Esophagus (tissue), 2 donors: ENCODE data around the gene CDC25B. TPM values are rescaled to one million over a fixed set of nuclear protein-coding genes. Genes with fewer than 3 reads are reported as not detected.
"Not testable (repeated sequence)": the region's sequence is repeated elsewhere in the genome, so short reads cannot be mapped to it uniquely, and the experiment has no call there.

Experiments
- H3K27ac ChIP-seq, 2 donors: one replicate each; pipeline ENCODE4 v1.5.1; 2013; ENCODE audit warnings: low read depth in 2 of 2, mild to moderate bottlenecking in 2 of 2, inconsistent platforms in 1 of 2, low read length in 1 of 2, moderate library complexity in 1 of 2
- H3K27me3 ChIP-seq, 2 donors: one replicate each; pipeline ENCODE4 v1.6.1; 2013; ENCODE audit warnings: low read length in 2 of 2, control low read depth in 1 of 2, mild to moderate bottlenecking in 1 of 2; ENCODE audit not compliant: insufficient read depth in 2 of 2, control insufficient read depth in 1 of 2
- H3K36me3 ChIP-seq, 2 donors: one replicate each; pipeline ENCODE4 v1.6.1; 2013; ENCODE audit warnings: low read length in 1 of 2; ENCODE audit not compliant: control insufficient read depth in 2 of 2, insufficient read depth in 2 of 2
- H3K4me1 ChIP-seq, 2 donors: one replicate each; pipeline ENCODE4 v1.6.1; 2013; ENCODE audit warnings: low read length in 1 of 2; ENCODE audit not compliant: control insufficient read depth in 2 of 2, insufficient read depth in 2 of 2
- H3K4me3 ChIP-seq, 2 donors: one replicate each; pipeline ENCODE4 v1.5.1; 2013; ENCODE audit warnings: low read length in 2 of 2, mild to moderate bottlenecking in 2 of 2, low read depth in 1 of 2, moderate library complexity in 1 of 2
- H3K9me3 ChIP-seq, 2 donors: one replicate each; pipeline ENCODE4 v1.6.1; 2013; ENCODE audit warnings: mild to moderate bottlenecking in 2 of 2, low read depth in 1 of 2, low read length in 1 of 2, moderate library complexity in 1 of 2; ENCODE audit not compliant: control insufficient read depth in 2 of 2, insufficient read depth in 1 of 2
- WGBS, 2 donors: extraction: QIAGEN DNeasy Blood & Tissue Kit; methylation state at CpG; one replicate each; pipeline ENCODE4 v1.1.7; 2013; 5-methylcytosine and 5-hydroxymethylcytosine counted together
- polyA plus RNA-seq, 2 donors: library from polyadenylated mRNA; stranded (reverse); fragments of 200-250 nt; gene quantifications; one replicate each; pipeline ENCODE4 v1.2.3, GENCODE V29; 2013
- donor health status: healthy with polysubstance abuse.
- donor health status: Bipolar disorder and iron deficiency.

CDC25B gene
- polyA plus RNA-seq, 2 donors: 15.6 to 21.8 TPM

DNA sequence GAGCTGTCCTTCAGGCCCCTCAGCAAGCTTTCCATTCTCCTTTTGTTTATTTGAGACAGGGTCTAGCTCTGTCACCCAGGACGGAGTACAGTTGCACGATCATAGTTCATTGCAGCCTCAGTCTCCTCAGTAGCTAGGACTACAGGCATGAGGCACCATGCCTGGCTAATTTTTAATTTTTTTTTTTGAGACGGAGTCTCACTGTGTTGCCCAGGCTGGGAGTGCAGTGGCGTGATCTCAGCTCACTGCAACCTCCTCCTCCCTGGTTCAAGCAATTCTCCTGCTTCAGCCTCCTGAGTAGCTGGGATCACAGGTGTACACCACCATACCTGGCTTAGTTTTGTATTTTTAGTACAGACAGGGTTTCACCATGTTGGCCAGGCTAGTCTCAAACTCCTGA lies 6.9 kb upstream of the CDC25B start:
- not testable (repeated sequence) for H3K27me3 ChIP-seq, H3K36me3 ChIP-seq, H3K27ac ChIP-seq, H3K4me3 ChIP-seq, H3K9me3 ChIP-seq
- H3K4me1 ChIP-seq: peaks cover 9 to 19% of the 10 kb centered on the region in 2 donors
- WGBS, 2 donors: 84 to 95% methylated on average over 4 of the region's 4 CpGs

DNA sequence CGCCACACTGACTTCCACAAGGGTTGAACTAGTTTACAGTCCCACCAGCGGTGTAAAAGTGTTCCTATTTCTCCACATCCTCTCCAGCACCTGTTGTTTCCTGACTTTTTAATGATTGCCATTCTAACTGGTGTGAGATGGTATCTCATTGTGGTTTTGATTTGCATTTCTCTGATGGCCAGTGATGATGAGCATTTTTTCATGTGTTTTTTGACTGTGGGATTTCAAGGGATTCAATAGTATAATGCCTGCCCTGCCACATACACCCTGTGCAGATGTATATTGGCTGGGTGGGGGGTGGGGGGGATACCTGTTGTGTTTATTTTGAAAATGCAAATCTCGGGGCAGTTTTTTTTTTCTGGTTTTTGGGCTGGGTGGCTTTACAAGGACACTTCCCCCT lies 1.9 kb upstream of the CDC25B start:
- not testable (repeated sequence) for H3K36me3 ChIP-seq, H3K27ac ChIP-seq, H3K27me3 ChIP-seq, H3K4me3 ChIP-seq, H3K9me3 ChIP-seq
- peaks cover 0 to 14% of the 10 kb centered on the region in 2 donors for H3K4me1 ChIP-seq
- 67 to 83% methylated on average over 2 to 3 of the region's 3 CpGs for WGBS, 2 donors

DNA sequence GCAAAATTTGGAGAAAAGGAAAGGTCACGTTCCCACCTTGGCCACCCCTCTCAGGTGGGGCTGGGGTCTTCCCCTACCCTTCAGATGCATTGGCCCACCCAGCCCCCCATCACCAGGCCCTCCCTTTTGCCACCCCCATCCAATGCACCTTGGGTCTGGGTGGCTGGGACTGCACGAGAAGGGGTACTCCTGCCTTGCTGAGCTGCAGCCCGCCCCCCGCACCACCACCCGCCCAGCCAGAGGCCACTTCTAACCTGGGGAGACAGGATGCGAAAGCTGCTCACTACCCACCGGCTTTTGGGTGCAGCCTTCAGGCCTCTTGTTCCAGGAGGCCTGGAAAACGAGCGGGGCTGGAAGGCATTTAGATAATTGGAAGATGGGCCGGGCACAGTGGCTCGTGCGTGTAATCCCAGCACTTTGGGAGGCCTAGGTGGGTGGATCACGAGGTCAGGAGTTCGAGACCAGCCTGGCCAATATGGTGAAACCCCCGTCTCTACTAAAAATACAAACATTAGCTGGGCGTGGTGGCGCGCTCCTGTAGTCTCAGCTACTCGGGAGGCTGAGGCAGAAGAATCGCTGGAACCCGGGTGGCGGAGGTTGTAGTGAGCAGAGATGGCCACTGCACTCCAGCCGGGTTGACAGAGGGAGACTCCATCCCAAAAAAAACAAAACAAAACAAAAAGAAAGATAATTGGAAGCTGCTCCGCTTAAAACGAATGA lies 1.2 kb upstream of the CDC25B start:
- H3K27me3 ChIP-seq: no peaks in the 10 kb centered on the region
- peak overlapping the region; percentile 96 to 98 for H3K27ac ChIP-seq
- no peaks in the 10 kb centered on the region for H3K36me3 ChIP-seq
- peak overlapping the region in 1 of 2 donors; percentile 62 for H3K4me3 ChIP-seq
- H3K4me1 ChIP-seq: peaks cover 0 to 20% of the 10 kb centered on the region in 2 donors
- no peaks in the 10 kb centered on the region for H3K9me3 ChIP-seq
- WGBS, 2 donors: 85% methylated on average over 25 of the region's 25 CpGs

DNA sequence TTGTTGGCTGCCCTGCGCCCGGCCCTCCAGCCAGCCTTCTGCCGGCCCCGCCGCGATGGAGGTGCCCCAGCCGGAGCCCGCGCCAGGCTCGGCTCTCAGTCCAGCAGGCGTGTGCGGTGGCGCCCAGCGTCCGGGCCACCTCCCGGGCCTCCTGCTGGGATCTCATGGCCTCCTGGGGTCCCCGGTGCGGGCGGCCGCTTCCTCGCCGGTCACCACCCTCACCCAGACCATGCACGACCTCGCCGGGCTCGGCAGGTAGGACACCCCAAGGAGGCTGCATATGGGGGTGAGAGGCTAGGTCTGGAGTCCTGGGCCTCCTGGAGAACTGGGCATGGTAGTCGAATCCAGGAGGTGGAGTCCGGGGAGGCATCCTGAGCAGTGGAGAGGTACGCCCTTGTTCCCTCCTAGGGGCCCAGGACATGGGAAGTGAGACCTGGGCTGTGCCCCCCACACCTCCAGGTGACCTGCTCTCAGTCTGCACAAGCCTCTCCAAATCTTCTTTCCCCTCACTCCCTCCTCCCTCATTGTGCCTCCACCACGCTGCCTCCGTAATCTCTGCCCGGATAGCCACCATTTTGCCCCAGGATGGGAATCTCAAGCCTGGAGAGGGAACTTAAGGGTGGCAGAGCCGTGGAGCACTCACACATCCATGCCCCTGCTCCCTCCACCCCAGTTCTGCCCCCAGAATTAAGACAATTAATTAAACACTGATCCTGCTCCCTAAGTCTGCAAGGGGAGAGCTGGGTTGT lies 541 bp downstream of the CDC25B start:
- H3K4me3 ChIP-seq: peak overlapping the region; percentile 62 to 63
- WGBS, 2 donors: 8 to 10% methylated on average over 33 of the region's 33 CpGs
- peaks cover 0 to 20% of the 10 kb centered on the region in 2 donors for H3K4me1 ChIP-seq
- H3K27ac ChIP-seq: peak overlapping the region; percentile 62 to 96
- H3K36me3 ChIP-seq: peaks cover 0 to 11% of the 10 kb centered on the region in 2 donors
- no peaks in the 10 kb centered on the region for H3K9me3 ChIP-seq
- no peaks in the 10 kb centered on the region for H3K27me3 ChIP-seq

DNA sequence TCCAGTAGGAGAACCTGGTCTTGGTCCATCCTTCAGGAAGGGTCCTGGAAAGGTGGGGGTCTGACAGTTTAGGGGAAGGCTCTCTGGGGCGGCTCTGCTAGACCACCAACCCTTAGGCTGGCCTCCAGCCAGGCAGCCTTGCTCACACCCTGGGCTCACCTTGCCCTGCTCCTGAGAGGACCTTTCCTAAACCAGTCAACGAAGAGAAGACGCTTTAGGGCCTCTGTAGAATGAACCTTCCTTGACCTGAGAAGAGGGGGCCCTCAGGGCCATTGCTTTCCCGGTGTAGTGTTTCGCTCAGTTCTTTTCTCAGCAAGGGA lies 1.1 kb downstream of the CDC25B start:
- 57 to 70% methylated on average over 5 of the region's 5 CpGs for WGBS, 2 donors
- peaks cover 0 to 23% of the 10 kb centered on the region in 2 donors for H3K4me1 ChIP-seq
- peaks cover 2 to 16% of the 10 kb centered on the region in 2 donors for H3K36me3 ChIP-seq
- no peaks in the 10 kb centered on the region for H3K9me3 ChIP-seq
- H3K4me3 ChIP-seq: peak overlapping the region; percentile 62 to 63
- H3K27ac ChIP-seq: peak overlapping the region; percentile 45 to 58
- no peaks in the 10 kb centered on the region for H3K27me3 ChIP-seq

DNA sequence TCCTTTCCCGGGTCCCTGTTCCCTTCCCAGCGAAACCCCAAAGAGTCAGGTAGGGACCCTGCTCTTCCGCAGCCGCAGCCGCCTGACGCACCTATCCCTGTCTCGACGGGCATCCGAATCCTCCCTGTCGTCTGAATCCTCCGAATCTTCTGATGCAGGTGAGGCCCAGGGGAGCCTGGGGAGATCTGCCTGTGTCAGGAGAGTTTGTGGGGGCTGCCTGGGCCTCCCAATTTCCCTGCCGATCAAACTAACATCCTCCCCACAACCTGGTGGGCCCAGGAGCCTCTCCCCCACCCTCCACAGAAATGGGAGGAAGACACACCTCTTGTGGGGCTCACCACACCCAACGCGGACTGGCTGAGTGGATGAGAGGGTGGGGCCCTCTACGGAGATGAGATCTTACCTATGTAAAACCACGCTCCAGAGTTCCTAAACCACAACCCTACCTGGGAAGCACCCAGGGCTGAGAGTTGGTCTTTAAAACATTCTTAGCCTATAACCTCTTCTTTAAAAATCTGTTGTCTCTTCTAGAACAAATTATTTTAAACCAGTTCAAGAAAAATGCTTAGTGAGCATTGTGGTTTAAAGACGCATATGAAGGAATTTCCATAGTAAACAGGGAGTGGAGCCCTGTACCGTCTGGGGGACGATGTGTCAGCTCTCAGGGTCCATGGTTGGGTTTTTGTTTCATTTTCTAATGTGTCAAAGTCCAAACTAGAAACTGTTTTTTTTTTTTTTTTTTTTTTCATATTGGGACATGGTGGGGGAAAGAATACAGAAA lies 1.7 kb downstream of the CDC25B start:
- 46 to 54% methylated on average over 19 of the region's 19 CpGs for WGBS, 2 donors
- peaks cover 0 to 23% of the 10 kb centered on the region in 2 donors for H3K4me1 ChIP-seq
- peaks cover 6 to 19% of the 10 kb centered on the region in 2 donors for H3K36me3 ChIP-seq
- no peaks in the 10 kb centered on the region for H3K9me3 ChIP-seq
- H3K4me3 ChIP-seq: peak overlapping the region; percentile 62 to 63
- peak overlapping the region; percentile 45 to 58 for H3K27ac ChIP-seq
- no peaks in the 10 kb centered on the region for H3K27me3 ChIP-seq

DNA sequence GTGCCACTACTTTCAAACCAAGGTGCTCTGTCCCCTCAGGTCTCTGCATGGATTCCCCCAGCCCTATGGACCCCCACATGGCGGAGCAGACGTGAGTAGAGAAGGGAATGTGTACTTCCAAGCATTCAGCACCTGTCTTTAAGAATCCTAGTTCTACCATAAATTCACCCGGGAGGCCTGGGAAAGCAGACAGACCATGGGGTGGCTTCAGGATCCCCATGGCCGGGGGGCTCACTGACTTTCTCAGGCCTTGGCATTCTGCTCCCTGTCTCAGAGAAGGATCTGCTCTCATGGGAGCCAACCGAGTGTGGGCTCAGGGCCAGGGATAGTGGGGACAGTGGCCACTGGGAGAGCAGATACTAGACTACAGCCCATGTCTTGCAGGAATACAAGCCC lies 2.3 kb downstream of the CDC25B start:
- WGBS, 2 donors: 70 to 81% methylated on average over 5 of the region's 5 CpGs
- peaks cover 0 to 1% of the 10 kb centered on the region in 2 donors for H3K9me3 ChIP-seq
- peaks cover 6 to 24% of the 10 kb centered on the region in 2 donors for H3K36me3 ChIP-seq
- H3K27ac ChIP-seq: peak overlapping the region in 1 of 2 donors; percentile 9
- H3K4me3 ChIP-seq: no peak overlapping the region
- no peaks in the 10 kb centered on the region for H3K27me3 ChIP-seq
- H3K4me1 ChIP-seq: peaks cover 0 to 23% of the 10 kb centered on the region in 2 donors

DNA sequence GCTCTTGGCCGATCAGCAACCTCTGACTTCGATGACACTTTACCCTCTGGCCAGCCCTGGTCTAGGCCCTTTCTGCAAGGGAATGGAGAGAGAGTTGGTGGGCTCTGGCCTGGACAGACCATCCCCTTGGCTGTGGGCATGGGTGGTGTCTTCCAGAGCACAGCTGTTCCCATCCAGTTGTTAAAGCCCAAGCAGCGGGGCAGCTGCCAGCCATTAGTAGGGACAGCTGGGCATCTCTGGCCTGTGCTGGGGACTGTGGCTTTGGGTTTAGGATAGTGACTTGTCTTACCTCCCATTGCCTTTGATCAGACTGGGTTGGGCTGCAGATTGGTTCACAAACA lies 2.8 kb downstream of the CDC25B start:
- Histone ChIP-seq H3K9me3 (peaks cover 0 to 1% of the 10 kb centered on the region in 2 donors), H3K27me3 (no peaks in the 10 kb centered on the region), H3K27ac (peak overlapping the region in 1 of 2 donors; percentile 33), H3K4me3 (no peak overlapping the region), H3K36me3 (peaks cover 6 to 29% of the 10 kb centered on the region in 2 donors), H3K4me1 (peaks cover 0 to 23% of the 10 kb centered on the region in 2 donors)
- 88 to 90% methylated on average over 3 of the region's 3 CpGs for WGBS, 2 donors

DNA sequence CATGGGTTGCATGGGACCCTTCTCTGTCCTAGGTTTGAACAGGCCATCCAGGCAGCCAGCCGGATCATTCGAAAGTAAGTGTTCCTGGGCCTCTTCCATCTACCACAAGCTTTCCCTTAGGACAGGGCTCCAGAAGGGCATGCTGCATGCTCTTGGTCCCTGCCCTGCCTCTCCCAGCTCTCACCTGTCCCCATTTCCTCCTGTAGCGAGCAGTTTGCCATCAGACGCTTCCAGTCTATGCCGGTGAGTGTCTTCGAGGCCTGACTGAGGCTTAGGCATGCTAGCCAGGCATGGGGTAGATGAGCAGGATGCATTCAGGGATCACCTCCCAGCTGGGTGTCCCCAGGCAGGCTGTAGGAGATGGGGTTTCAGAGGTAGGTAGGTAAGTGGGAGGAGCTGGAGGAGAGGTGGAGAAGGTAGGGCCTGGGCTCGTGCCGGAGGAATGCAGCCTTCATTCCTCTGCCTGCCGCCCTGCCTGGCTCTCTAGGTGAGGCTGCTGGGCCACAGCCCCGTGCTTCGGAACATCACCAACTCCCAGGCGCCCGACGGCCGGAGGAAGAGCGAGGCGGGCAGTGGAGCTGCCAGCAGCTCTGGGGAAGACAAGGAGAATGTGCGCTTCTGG lies 4.3 kb downstream of the CDC25B start:
- Histone ChIP-seq H3K4me3 (no peak overlapping the region), H3K9me3 (peaks cover 0 to 1% of the 10 kb centered on the region in 2 donors), H3K36me3 (peaks cover 6 to 33% of the 10 kb centered on the region in 2 donors), H3K27me3 (no peaks in the 10 kb centered on the region), H3K27ac (peak overlapping the region; percentile 3 to 22), H3K4me1 (peaks cover 0 to 26% of the 10 kb centered on the region in 2 donors)
- 84 to 87% methylated on average over 18 of the region's 18 CpGs for WGBS, 2 donors
